Stimulated activated naive B cell treated with anti-CD40 and anti-IgM and Interleukin-4, amounts not matched to agents 10 μg/mL and 1 μg/mL and 100 μg/mL, for 72 hours (primary cell): Measurements from ENCODE around the gene F7.

ENCODE experiments used
- ATAC-seq, 2 donors: fragments of 150-1000 bp; cut with Tn5 transposase; replicated peaks; 2 replicates each; pipeline ENCODE4 v1.10.0; 2021; ENCODE audit warnings: moderate library complexity in 1 of 2
- DNase-seq: peaks from one replicate; pipeline ENCODE4 v3.0.0; 2021
- H3K27ac Mint-ChIP-seq: one replicate; pipeline ENCODE4 v1.8.0; 2022; ENCODE audit warnings: mild to moderate bottlenecking, mixed read lengths
- H3K27me3 Mint-ChIP-seq, 2 donors: one replicate each; pipeline ENCODE4 v1.8.0; 2022; ENCODE audit warnings: mixed read lengths in 2 of 2
- H3K36me3 Mint-ChIP-seq, 2 donors: one replicate each; pipeline ENCODE4 v1.8.0; 2022; ENCODE audit warnings: mixed read lengths in 2 of 2, mild to moderate bottlenecking in 1 of 2
- H3K4me1 Mint-ChIP-seq, 2 donors: one replicate each; pipeline ENCODE4 v1.8.0; 2022; ENCODE audit warnings: mixed read lengths in 2 of 2, mild to moderate bottlenecking in 1 of 2
- H3K4me3 Mint-ChIP-seq, 2 donors: one replicate each; pipeline ENCODE4 v1.8.0; 2022; ENCODE audit warnings: mild to moderate bottlenecking in 2 of 2, mixed read lengths in 2 of 2, moderate library complexity in 1 of 2
- H3K9me3 Mint-ChIP-seq, 2 donors: one replicate each; pipeline ENCODE4 v1.8.0; 2022; ENCODE audit warnings: mixed read lengths in 2 of 2, mild to moderate bottlenecking in 1 of 2

F7 gene

DNA sequence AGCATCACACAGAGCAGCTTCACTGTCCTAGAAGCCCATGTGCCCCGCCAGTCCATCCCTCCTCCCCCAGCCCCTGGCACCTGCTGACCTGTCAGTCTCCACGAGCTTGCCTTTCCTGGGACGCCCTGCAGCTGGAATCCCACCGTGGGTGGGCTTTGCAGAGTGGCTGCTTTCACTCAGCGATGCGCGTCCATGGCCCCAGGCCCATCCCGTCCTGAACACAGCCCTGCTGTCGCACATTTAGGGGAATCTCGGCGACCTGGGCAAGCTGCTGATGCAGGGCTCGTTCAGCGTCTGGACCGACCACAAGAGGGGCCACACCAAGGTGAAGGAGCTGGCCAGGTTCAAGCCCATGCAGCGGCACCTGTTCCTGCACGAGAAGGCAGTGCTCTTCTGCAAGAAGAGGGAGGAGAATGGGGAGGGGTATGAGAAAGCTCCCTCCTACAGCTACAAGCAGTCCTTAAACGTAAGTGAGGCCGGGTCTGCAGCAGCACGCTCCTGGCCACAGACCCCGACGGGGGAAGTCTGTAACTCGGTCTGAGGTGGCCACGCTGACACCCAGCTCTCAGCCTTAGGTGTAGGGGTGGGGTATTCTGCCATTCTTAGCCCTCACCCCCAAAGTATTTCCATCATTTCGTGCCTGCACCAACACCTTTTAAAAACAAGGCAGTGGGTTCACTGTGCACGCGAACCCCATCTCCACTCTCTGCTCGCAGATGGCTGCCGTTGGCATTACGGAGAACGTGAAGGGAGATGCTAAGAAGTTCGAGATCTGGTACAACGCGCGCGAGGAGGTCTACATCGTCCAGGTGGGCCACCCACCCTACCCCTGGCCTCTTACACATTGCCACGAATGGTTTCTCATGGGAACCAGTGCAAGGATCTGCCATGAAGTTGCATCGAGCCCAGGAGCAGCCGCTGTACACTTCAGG, 18.3 kb upstream of the F7 start:
- Mint-ChIP-seq H3K27me3 (no peaks in the 10 kb centered on the region), H3K27ac (no peak overlapping the region), H3K36me3 (peaks cover 4 to 19% of the 10 kb centered on the region in 2 donors), H3K4me3 (no peak overlapping the region), H3K9me3 (no peaks in the 10 kb centered on the region), H3K4me1 (no peaks in the 10 kb centered on the region)
- DNase-seq (no peak), ATAC-seq (no peak)

DNA sequence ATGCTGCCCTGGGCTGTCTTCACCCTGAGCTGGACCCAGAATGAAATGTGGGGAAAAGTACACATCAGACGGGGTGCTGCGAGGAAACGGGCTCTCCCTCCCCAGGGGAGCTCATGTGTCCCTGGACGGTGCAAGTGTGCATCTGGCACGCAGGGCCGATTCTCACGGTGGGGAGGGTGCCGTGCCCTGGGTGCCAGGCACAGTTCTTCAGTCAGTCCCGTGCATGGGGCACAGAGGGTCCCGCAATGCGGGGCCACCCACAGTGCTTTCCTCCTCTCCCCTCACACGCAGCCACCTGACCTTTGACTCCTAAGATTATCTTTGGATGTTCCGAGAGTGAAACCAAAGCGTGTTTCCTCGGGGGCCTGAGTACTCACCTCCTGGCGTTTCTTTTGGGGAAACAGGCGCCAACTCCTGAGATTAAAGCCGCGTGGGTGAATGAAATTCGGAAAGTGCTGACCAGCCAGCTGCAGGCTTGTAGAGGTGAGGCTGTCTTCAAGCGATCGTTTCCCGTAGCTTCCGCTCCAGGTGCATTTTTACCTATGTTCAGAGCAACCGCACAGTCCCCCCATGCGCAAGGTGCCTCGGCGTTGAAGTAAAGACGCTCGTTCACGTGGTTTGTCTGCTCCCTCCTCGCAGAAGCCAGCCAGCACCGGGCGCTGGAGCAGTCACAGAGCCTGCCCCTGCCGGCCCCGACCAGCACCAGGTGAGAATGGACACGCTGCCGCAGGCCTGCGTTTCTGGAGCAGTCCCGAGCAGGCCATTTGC, 17.5 kb upstream of the F7 start:
- Mint-ChIP-seq H3K27me3 (no peaks in the 10 kb centered on the region), H3K9me3 (no peaks in the 10 kb centered on the region), H3K27ac (no peak overlapping the region), H3K4me1 (no peaks in the 10 kb centered on the region), H3K36me3 (peaks cover 4 to 19% of the 10 kb centered on the region in 2 donors), H3K4me3 (no peak overlapping the region)
- DNase-seq, result no peak
- no peak for ATAC-seq

DNA sequence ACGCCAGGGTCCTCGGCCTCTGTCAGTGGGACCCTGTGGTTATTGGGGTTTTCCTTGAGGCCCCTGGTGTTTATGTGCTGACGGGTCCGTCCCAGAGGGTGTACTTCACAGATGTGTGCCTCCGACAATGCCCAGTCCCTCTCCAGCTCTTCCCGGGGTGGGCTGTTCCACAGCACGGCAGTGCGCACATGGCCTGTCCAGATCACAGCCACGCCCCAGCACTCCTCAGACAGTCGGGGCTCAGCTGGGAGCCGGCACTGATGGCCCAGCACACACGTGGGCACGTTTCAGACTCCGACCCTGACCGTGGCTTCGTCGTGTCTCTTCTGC, 16.9 kb upstream of the F7 start:
- DNase-seq (no peak), ATAC-seq (no peak)
- Mint-ChIP-seq H3K27ac (no peak overlapping the region), H3K4me3 (no peak overlapping the region), H3K4me1 (no peaks in the 10 kb centered on the region), H3K27me3 (no peaks in the 10 kb centered on the region), H3K36me3 (peaks cover 4 to 19% of the 10 kb centered on the region in 2 donors), H3K9me3 (no peaks in the 10 kb centered on the region)

DNA sequence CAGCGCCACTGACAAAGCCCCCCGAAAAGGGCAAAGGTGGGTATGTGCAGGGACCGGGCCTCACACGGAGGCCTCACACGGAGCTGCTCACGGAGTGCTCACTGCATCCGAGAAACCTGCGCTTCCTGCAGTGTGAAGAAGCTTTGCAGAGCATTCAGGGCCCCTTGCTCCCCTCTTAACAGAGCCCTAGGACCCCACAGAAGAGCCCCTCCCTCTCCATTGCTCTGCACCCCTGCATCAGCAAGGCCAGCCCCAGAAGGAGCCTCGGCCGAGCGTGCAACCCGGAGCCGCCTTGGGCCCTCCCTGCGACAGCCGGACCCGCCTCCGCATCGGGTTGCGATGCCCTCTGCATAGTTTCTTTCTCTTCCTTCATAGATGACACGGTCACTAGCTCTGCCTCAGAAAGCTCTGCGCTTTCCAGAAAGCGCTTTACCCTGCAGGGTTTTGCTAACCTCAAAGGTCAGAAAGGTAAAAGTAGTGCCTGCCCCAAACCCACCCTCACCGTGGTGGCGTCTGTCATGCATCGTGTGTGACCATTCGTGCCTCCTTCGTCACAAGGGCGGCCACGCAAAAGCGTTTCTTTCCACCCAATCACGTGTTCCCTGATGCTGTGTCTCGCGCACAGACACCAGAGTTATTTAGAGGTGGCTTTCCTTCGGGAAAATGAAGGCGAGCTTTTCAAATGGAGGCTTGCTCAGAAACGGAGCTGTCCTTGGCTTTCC, 15.7 kb upstream of the F7 start:
- DNase-seq (no peak), ATAC-seq (no peak)
- no peaks in the 10 kb centered on the region for H3K4me1 Mint-ChIP-seq
- H3K4me3 Mint-ChIP-seq, result no peak overlapping the region
- no peaks in the 10 kb centered on the region for H3K9me3 Mint-ChIP-seq
- H3K27me3 Mint-ChIP-seq, result no peaks in the 10 kb centered on the region
- no peak overlapping the region for H3K27ac Mint-ChIP-seq
- H3K36me3 Mint-ChIP-seq, result peaks cover 2 to 18% of the 10 kb centered on the region in 2 donors

DNA sequence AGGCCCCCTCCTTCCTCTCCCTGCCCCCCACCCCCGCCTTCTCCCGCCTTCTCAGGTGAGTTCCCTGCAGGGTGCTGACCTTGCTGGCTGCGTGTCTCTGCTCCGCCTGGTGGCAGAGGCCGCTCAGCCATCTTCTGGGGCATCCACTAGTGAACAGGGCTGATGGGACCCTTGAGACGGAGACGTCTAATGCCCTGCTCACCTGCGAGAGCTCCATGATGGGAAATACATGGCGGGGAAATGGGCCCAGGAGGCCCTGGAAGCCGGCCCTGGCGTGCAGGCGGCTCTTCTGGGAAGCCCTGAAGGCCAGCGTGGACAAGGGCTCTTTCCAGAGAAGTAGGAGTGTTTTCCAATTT, 15.2 kb upstream of the F7 start:
- Mint-ChIP-seq H3K27me3 (no peaks in the 10 kb centered on the region), H3K4me1 (no peaks in the 10 kb centered on the region), H3K9me3 (no peaks in the 10 kb centered on the region), H3K36me3 (peaks cover 5 to 16% of the 10 kb centered on the region in 2 donors), H3K27ac (no peak overlapping the region), H3K4me3 (no peak overlapping the region)
- DNase-seq (no peak), ATAC-seq (no peak)

DNA sequence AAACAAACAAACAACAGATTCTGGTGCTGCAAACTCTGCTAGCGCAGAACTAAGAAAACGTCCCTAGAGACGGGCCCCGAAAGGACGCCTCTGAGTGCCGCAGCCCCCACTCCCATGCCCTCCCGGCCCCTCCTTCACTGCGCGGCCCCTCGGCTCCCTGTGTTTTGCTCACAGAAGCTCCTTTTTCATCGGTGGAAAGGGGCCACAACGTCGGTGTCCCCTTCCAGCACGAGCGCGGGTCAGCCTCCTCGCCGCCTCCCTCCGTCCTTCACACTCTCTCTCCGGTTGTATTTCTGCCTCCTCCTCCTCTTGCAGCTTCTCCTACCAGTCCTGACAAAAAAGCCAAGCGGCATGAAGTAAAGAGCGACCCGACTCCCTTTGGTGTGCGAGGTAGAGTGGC, 14.8 kb upstream of the F7 start:
- Mint-ChIP-seq H3K4me3 (no peak overlapping the region), H3K9me3 (no peaks in the 10 kb centered on the region)

DNA sequence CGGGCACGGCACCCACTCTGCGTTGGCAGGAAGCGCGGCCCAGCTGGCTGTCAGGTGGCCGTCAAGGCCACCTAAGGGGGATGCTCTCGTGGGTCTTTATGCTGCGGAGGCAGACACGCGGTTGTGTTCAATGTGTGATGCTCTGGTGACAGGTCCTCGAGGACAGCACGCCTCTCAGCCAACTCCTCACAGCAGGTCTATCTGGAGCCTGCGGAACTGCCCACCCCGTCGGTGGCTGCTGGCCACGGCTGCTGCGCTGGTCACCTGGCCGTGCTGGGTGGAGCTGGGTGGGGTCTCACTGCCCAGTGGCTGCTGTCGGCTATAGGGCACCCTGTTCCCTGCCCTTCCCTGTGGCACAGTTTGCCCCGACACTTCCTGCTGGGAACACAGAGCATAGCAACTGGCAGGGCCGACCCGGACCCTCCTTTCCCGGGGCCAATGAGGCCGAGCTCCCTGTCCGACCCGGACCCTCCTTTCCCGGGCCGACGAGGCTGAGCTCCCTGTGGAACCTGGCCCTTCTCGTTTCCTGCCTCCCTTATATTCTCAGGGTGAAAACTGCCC, 14.3 kb upstream of the F7 start:
- DNase-seq (no peak), ATAC-seq (no peak)
- Mint-ChIP-seq H3K4me3 (no peak overlapping the region), H3K36me3 (peaks cover 5 to 16% of the 10 kb centered on the region in 2 donors), H3K4me1 (no peaks in the 10 kb centered on the region), H3K27ac (no peak overlapping the region), H3K9me3 (no peaks in the 10 kb centered on the region), H3K27me3 (no peaks in the 10 kb centered on the region)

More for the DNA sequence above, 14.8 kb upstream of the F7 start:
- no peak for DNase-seq
- no peak for ATAC-seq
- H3K4me1 Mint-ChIP-seq, result no peaks in the 10 kb centered on the region
- no peak overlapping the region for H3K27ac Mint-ChIP-seq
- H3K27me3 Mint-ChIP-seq, result no peaks in the 10 kb centered on the region
- H3K36me3 Mint-ChIP-seq, result peaks cover 5 to 16% of the 10 kb centered on the region in 2 donors

DNA sequence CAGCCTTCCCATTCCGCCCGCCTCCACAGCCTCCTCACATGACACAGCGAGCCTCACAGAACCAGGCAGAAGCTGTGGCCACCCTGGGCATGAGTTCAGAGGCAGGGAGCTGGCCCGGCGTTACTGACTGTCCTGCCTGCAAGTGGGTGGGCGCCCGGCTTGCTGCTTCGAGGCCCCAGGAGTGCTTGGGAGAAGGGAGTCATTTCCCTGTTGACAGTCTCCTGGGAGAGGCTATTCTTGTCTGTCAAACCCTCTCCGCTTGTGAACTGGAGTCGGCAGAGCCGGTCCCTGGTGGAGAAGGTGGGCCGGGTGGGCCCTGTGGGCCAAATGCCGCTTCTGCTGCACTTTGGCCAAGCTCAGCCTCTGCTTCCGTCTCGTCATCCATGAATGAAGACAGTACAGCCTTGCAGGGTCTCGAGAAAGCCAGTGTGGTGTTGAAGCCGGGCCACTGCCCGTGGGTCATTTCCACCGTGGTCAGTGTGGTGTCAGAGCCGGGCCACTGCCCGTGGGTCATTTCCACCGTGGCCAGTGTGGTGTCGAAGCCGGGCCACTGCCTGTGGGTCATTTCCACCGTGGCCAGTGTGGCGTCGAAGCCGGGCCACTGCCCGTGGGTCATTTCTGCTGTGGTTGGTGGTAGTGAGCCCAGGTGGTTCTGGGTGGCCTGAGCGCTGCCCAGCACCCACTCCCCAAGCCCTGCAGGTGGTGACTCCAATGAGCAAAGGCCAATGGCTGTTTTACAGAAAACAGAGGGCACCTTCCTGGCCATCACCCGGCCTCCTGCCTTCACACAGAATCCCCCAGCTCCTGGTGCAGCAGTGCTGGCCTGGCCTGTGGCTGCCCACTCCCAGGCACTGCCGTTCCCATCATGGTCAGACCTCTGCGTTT, 13.5 kb upstream of the F7 start:
- DNase-seq (no peak), ATAC-seq (no peak)
- H3K4me1 Mint-ChIP-seq, result no peaks in the 10 kb centered on the region
- H3K27me3 Mint-ChIP-seq, result no peaks in the 10 kb centered on the region
- no peaks in the 10 kb centered on the region for H3K9me3 Mint-ChIP-seq
- H3K27ac Mint-ChIP-seq, result no peak overlapping the region
- no peak overlapping the region for H3K4me3 Mint-ChIP-seq
- peaks cover 5 to 16% of the 10 kb centered on the region in 2 donors for H3K36me3 Mint-ChIP-seq

DNA sequence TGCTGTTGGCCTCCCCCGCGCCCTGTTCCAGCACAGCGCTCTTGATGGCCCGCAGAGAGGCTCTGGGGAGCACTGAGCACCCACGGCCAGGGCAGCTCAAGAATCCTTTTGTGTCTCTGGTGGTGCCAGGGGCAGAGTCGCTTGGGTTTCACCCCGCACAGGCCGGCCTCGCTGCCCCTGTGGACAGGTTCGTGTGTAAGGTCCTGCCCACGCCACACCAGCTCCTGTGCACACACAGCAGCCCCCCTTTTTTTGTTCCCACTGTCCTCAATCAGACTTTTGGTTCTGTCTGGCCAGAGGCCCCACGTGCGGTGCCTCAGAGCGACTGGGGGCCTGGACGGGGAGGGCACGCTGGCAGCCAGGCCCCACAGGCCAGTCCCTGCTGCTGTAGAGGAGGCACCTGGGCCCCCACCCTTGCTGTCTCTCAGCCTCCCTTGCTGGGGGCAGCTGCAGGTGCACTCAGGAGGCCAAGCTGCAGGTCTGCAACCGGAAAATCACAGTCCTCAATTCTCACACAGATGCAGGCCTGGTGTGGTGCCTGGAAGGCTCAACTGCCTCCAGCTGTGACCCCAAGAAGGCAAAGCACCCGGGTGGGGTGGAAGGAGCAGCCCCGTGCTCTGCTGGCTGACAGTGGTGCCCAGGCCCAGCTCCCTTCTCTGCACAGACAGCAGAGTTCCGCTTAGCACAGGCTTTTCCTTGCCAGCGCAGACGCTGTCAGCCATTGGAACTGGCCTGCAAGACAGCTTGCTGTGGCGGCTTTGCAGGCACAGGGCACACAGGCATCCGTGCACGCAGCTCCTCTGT, 12.6 kb upstream of the F7 start:
- H3K4me1 Mint-ChIP-seq, result no peaks in the 10 kb centered on the region
- no peak for ATAC-seq
- H3K36me3 Mint-ChIP-seq, result peaks cover 5 to 11% of the 10 kb centered on the region in 2 donors
- no peak overlapping the region for H3K4me3 Mint-ChIP-seq
- H3K27me3 Mint-ChIP-seq, result no peaks in the 10 kb centered on the region
- H3K27ac Mint-ChIP-seq, result no peak overlapping the region
- DNase-seq, result no peak
- no peaks in the 10 kb centered on the region for H3K9me3 Mint-ChIP-seq

DNA sequence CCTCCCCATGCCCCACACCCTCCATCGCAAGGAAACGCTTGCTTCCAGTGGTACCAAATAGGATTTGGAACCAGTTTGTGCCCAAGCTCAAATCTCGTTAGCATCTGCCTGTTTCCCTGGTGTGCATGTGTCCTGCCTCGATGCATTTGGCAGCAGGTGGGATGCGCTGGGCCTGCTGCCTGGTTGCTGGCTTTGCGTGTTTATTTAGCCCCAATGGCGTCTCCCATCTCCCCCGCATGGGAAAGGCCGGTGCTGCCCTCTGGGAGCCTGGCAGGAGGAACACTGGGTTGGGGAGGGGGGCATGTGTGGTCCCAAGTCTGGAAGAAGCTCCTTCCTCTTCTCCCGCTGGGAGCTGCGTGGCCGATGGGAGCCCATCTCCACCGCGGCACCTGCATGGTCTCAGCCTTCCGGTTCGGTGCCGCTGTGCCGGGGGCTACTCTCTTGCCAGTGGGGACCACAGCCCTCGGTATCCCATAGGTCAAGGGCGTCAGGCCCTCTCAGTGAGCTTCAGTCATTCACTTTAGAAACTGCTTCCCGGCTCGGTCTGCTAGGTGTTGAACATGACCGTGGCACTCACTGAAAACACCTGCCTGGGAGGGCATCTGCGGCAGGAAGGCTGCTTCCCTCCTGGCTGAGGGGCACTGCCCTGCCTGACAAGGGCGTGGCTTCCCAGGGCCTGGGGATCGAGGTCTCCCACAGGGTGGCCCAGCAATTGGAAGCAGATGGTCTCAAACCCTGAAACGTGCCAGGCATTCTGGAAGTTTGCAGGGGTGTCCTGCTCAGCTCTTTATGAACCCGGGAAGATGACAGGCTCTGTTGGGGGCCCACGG, 11.8 kb upstream of the F7 start:
- no peaks in the 10 kb centered on the region for H3K4me1 Mint-ChIP-seq
- H3K4me3 Mint-ChIP-seq, result no peak overlapping the region
- H3K9me3 Mint-ChIP-seq, result no peaks in the 10 kb centered on the region
- H3K27ac Mint-ChIP-seq, result no peak overlapping the region
- DNase-seq (no peak), ATAC-seq (no peak)
- no peaks in the 10 kb centered on the region for H3K27me3 Mint-ChIP-seq
- peaks cover 3 to 9% of the 10 kb centered on the region in 2 donors for H3K36me3 Mint-ChIP-seq

DNA sequence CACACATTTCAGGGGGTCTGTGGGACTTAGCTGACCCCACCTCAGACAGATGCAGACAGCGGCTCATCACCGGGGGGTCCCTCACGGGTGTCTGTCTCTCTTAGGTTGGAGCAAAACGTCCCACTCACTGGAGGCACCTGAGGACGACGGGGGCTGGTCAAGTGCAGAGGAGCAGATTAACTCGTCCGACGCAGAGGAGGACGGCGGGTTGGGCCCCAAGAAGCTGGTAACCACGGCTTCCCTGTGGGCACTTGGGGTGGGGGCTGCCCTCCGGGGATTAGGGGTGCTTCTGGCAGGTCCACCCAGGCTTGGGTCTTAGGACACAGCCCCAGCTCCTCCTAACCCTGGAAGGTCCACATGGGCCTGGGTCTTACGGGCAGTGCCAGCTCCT, 11.2 kb upstream of the F7 start:
- H3K4me1 Mint-ChIP-seq, result no peaks in the 10 kb centered on the region
- H3K27me3 Mint-ChIP-seq, result no peaks in the 10 kb centered on the region
- no peak for ATAC-seq
- no peak overlapping the region for H3K27ac Mint-ChIP-seq
- DNase-seq, result no peak
- H3K9me3 Mint-ChIP-seq, result no peaks in the 10 kb centered on the region
- H3K36me3 Mint-ChIP-seq, result peaks cover 3 to 8% of the 10 kb centered on the region in 2 donors
- H3K4me3 Mint-ChIP-seq, result no peak overlapping the region

DNA sequence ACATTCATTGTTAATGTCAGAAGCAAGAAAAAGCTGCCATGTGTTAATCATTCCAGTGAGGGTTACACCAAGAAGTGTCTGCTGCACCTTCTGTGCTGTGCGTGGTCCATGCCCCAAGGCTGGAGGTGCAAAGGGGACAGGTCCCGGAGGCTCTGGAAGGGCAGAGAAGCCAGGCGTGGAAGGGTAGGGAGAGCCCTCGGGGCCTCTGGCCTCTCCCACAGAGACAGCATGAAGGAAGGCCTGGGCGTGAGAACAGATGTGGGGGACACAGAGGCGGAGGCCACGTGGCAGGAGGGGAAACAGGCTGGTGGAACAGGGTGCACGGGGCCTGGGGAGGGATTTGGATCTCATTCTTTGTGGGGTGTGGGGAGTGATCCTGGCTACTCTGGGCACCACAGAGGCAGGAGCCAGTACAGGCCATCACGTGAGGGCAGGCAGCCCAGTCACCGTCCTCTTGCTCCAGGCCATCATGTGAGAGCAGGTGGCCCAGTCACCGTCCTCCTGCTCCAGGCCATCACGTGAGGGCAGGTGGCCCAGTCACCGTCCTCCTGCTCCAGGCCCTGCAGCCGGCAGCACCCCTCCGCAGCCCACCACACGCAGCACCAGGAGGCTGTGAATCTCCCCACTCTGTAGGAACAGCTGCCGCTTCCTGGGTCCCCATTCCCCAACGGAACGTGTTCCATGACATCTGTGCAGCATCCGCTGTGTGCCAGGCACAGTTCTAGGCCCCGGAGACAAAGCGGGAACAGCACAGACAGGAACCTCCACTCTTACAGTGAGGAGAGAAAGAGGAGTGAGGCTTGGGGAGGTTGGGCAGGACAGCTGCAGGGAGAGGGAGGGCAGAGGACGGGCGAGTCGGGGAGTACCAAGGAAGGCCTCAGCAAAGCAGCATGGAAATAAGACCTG, 10.2 kb upstream of the F7 start:
- Mint-ChIP-seq H3K27ac (no peak overlapping the region), H3K27me3 (no peaks in the 10 kb centered on the region), H3K9me3 (no peaks in the 10 kb centered on the region), H3K36me3 (peaks cover 3 to 8% of the 10 kb centered on the region in 2 donors), H3K4me3 (no peak overlapping the region), H3K4me1 (no peaks in the 10 kb centered on the region)
- ATAC-seq (no peak), DNase-seq (no peak)
